ENCODE data around the gene UBE2Z. TPM values are rescaled to one million over a fixed set of nuclear protein-coding genes. Genes with fewer than 3 reads are reported as not detected.
A peak's percentile ranks its signal among the peaks of the same experiment; 100 is the strongest.

UBE2Z gene
- total and polyA plus RNA-seq, 8 donors: 20.1 to 52.5 (median 24.2) TPM

DNA sequence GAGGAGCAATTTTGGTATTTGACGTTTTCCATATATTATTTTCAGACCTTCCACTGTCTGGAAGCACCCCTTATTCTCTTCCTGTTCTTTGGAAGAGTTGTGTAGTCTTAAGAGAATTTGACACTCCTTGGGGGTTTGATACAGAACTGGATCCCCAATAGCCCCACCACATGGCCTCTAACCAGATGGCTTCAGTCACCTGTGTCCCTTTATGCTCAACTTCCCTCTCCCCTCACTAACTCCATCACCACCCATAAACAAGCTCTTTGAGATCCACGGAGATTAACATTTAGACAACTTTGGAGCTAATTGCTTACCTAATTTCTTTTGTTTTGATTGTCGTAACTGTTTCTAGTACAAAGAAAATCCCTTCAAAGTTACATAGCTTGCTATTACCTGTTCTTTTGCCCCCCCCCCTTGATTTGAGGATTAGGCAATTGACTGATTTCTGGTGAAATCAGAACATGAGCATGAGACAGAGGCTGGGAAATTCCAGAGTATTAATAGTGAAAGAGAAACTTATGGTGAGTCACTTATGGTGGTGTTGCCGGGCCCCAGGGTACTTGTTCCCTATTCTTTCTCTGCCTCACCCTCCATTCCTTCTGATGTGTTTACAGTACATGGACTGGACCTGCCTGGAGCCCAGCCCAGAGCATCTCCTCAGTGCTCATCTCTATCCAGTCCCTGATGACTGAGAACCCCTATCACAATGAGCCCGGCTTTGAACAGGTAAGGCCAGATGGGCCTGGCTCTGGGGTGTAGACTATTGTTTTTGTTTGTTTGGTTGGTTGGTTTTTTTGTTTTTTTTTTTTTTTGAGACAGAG, 7.5 kb downstream of the UBE2Z start:
- intact Hi-C loops (cut with DNase I): no loop called here
- DNase-seq (no peak), ATAC-seq (peak in 3 of 4 donors; percentile 38 to 90 (median 90)), FAIRE-seq (no peak)
- Histone ChIP-seq H3K27ac (peak overlapping the region in 2 of 4 donors; percentile 47 to 66), H3K4me3 (no peak overlapping the region), H3K27me3 (no peaks in the 10 kb centered on the region), H3K36me3 (peaks cover 4 to 43% (median 23%) of the 10 kb centered on the region in 3 donors), H3K9me3 (no peaks in the 10 kb centered on the region), H3K4me1 (peaks cover 0 to 16% (median 0%) of the 10 kb centered on the region in 3 donors)
- TF ChIP-seq, protein P1, sequence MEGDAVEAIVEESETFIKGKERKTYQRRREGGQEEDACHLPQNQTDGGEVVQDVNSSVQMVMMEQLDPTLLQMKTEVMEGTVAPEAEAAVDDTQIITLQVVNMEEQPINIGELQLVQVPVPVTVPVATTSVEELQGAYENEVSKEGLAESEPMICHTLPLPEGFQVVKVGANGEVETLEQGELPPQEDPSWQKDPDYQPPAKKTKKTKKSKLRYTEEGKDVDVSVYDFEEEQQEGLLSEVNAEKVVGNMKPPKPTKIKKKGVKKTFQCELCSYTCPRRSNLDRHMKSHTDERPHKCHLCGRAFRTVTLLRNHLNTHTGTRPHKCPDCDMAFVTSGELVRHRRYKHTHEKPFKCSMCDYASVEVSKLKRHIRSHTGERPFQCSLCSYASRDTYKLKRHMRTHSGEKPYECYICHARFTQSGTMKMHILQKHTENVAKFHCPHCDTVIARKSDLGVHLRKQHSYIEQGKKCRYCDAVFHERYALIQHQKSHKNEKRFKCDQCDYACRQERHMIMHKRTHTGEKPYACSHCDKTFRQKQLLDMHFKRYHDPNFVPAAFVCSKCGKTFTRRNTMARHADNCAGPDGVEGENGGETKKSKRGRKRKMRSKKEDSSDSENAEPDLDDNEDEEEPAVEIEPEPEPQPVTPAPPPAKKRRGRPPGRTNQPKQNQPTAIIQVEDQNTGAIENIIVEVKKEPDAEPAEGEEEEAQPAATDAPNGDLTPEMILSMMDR (IDR thresholded peaks at IDR 0.05): no peak
- WGBS, 2 donors: 70 to 87% methylated on average over 5 of the region's 5 CpGs

DNA sequence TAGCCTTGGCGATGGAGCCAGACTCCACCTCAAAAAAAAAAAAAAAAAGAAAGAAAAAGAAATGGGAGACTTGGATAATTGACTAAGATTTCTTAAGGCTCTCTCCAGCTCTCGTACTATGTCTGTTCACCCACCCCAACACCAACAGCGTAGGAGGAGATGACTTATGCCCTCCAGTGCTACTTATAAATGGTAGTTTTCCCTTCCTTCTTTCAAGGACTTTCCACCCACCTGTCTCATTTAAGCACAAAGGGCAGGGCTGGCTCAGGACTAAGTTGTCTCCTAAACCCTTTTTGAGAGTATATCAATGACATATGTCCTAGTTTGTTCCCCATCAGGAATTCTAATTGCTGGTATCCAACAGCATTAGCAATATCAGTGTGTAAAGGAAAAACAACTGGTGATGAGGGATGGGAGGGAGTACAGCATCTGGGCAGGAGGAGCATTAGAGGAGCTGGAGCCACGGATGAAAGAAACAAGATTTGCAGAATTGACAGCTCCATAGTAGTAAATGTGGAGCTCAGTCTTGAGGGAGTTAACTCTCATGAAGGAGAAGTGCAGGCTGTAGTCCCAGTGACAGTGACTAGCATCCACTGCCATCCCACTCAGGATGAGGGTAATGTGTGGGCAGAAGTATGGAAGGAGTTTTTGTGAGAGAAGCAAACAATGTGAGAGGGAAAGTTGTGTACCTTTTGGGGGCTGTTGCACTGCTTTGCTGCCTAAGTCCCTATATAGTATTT, 17.2 kb downstream of the UBE2Z start:
- no peaks in the 10 kb centered on the region for H3K27me3 ChIP-seq
- 63 to 83% methylated on average over 4 of the region's 4 CpGs for WGBS, 2 donors
- H3K27ac ChIP-seq: no peak overlapping the region
- no peak for FAIRE-seq
- TF ChIP-seq, protein P1 (IDR thresholded peaks at IDR 0.05): no peak
- peak in 1 of 4 donors; percentile 13 for ATAC-seq
- no peaks in the 10 kb centered on the region for H3K9me3 ChIP-seq
- H3K4me1 ChIP-seq: peaks cover 0 to 8% (median 4%) of the 10 kb centered on the region in 3 donors
- peaks cover 10 to 58% (median 29%) of the 10 kb centered on the region in 3 donors for H3K36me3 ChIP-seq
- no peak for DNase-seq
- H3K4me3 ChIP-seq: no peak overlapping the region
- intact Hi-C loops (cut with DNase I): no loop called here

- FAIRE-seq (no peak), DNase-seq (peak; percentile 36 to 81 (median 58)), ATAC-seq (peak; percentile 68 to 87 (median 80))
- no peaks in the 10 kb centered on the region for H3K27me3 ChIP-seq
- no peak overlapping the region for H3K27ac ChIP-seq
- peaks cover 0 to 8% (median 4%) of the 10 kb centered on the region in 3 donors for H3K4me1 ChIP-seq
- peaks cover 6 to 52% (median 25%) of the 10 kb centered on the region in 3 donors for H3K36me3 ChIP-seq
- intact Hi-C loops (cut with DNase I): no loop called here
- 9 to 15% methylated on average over 3 of the region's 3 CpGs for WGBS, 2 donors
- no peaks in the 10 kb centered on the region for H3K9me3 ChIP-seq
- H3K4me3 ChIP-seq: no peak overlapping the region
- TF ChIP-seq, protein P1 (IDR thresholded peaks at IDR 0.05): no peak
These were observed 17.8 kb downstream of the UBE2Z start for GRCh38 chr17:48925991-48926342.

DNA sequence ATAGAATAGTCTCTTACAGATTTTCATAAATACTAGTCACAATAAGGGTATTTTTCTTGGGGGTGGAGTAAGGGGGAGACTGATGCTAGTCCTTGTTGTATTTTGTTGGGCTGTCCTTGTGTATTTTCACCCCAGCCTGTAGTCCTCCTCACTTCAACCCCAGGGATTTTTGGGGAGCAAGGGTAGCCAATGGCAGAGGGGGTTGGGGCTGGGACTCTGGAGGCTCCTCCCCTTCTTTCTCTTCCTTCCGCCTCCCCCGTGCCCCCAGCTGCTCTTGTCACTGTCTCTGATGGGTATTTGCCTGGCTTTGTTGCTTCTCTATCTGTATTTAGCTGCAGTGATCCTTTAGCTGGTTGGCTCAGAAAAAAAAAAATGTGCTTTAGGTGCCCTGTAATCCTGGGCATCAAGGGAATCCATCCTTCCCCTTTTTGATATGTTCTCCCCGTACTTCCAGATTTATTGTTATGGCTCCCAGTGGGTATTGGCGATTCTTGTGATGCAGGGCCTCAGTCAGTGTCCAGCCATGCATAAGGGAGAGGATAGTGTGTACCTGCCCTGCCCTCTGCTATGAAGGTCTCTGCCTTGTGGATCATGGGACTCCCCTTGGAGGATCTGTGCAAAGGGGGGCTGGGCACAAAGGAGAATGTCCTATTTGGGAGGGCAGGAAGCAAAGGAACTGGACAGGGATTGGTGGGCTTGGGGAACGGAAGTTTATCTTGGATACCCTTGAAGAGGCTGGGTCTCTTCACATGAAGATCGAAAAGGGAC, 20.0 kb downstream of the UBE2Z start:
- DNase-seq: no peak

More for the DNA sequence above, 20.0 kb downstream of the UBE2Z start:
- H3K36me3 ChIP-seq: peaks cover 0 to 47% (median 18%) of the 10 kb centered on the region in 3 donors
- TF ChIP-seq, protein P1 (IDR thresholded peaks at IDR 0.05): no peak
- no peak for ATAC-seq
- no peak for FAIRE-seq
- no peak overlapping the region for H3K4me3 ChIP-seq
- peaks cover 0 to 8% (median 4%) of the 10 kb centered on the region in 3 donors for H3K4me1 ChIP-seq
- H3K27me3 ChIP-seq: no peaks in the 10 kb centered on the region
- no peak overlapping the region for H3K27ac ChIP-seq
- WGBS, 2 donors: 75 to 93% methylated on average over 6 of the region's 6 CpGs
- intact Hi-C loops (cut with DNase I): no loop called here
- no peaks in the 10 kb centered on the region for H3K9me3 ChIP-seq

All from pancreas (tissue), 10 donors.